ENCODE data around the gene PRKAG2.

The PRKAG2 gene

GRCh38 chr7:151570366-151570915 lies 306.5 kb downstream of the PRKAG2 start:
- in situ Hi-C loops (cut with MboI; ENCODE audit: low sequenced_read_pairs), result no loop called here

- in situ Hi-C loops (cut with MboI; ENCODE audit: low sequenced_read_pairs), result no loop called here
Measured at GRCh38 chr7:151568956-151569940, 307.7 kb downstream of the PRKAG2 start.

DNA sequence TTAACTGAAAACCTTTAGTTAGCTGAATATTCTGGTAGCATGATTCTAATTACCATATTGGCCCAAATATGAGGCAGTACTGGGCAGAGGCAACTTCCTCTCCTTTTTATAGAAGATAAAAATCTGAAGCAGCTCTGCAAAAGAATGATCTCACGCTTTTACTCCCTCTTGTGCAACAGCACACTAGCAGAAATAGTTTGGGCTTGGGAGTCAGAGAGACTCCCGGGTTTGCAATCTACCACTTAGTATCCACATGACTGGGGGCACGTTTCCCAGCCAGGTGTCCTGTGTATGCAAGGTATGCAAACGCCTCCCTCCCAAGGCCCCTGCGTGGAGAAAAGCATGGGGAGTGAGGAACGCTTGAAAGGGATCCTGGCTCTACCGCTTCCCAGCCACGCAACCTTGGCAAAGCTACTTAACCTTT lies 310.0 kb downstream of the PRKAG2 start:
- in situ Hi-C loops (cut with MboI; ENCODE audit: low sequenced_read_pairs), result no loop called here

- in situ Hi-C loops (cut with MboI; ENCODE audit: low sequenced_read_pairs), result no loop called here
Measured at GRCh38 chr7:151565541-151565940, 311.4 kb downstream of the PRKAG2 start.

- in situ Hi-C loops (cut with MboI; ENCODE audit: low sequenced_read_pairs), result no loop called here
Measured at GRCh38 chr7:151560243-151560642, 316.7 kb downstream of the PRKAG2 start.

GRCh38 chr7:151559557-151560183 lies 317.2 kb downstream of the PRKAG2 start:
- in situ Hi-C loops (cut with MboI; ENCODE audit: low sequenced_read_pairs), result no loop called here

DNA sequence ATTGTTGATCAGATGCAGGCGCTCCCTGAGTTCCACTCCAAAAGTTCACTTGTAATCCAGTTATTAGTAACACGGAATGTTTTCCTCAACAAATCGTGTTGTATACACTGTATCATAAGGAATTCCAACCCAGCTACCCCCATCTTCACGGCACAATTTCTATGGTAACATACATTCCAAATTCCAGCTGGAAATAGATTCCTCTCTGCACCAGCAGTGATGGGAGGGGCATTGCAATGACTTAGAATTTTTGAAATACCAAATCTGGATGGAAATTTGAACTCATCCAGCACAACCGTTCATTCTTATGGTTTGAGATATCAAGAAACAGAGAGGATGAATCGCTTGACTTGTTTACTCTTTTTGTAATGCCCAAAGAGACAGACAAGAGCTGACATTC lies 318.3 kb downstream of the PRKAG2 start:
- in situ Hi-C loops (cut with MboI; ENCODE audit: low sequenced_read_pairs), result no loop called here

GRCh38 chr7:151556592-151556991 lies 320.3 kb downstream of the PRKAG2 start:
- in situ Hi-C loops (cut with MboI; ENCODE audit: low sequenced_read_pairs), result no loop called here

- in situ Hi-C loops (cut with MboI; ENCODE audit: low sequenced_read_pairs), result no loop called here
Measured at GRCh38 chr7:151553356-151553755, 323.6 kb downstream of the PRKAG2 start.

GRCh38 chr7:151552352-151553028 lies 324.4 kb downstream of the PRKAG2 start:
- in situ Hi-C loops (cut with MboI; ENCODE audit: low sequenced_read_pairs), result no loop called here

DNA sequence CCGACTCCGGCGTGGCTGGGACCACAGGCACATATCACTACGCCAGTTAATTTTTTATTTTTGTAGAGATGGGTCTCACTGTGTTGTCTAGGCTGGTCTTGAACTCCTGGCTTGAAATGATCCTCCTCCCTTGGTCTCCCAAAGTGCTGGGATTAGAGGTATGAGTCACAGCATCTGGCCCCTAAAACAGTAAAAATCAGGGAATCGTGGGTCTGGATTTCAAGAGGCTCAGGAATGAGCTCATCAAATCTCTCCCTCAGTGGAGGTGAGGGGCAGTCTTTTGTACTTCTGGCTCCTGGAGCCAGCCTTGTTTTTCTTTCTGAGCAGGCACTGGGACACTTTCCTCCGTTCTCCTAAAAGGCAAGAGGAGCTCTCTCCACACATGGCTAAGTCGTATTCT lies 325.1 kb downstream of the PRKAG2 start:
- in situ Hi-C loops (cut with MboI; ENCODE audit: low sequenced_read_pairs), result no loop called here

GRCh38 chr7:151550656-151551286 lies 326.1 kb downstream of the PRKAG2 start:
- in situ Hi-C loops (cut with MboI; ENCODE audit: low sequenced_read_pairs), result no loop called here

GRCh38 chr7:151549644-151550043 lies 327.3 kb downstream of the PRKAG2 start:
- in situ Hi-C loops (cut with MboI; ENCODE audit: low sequenced_read_pairs), result no loop called here

DNA sequence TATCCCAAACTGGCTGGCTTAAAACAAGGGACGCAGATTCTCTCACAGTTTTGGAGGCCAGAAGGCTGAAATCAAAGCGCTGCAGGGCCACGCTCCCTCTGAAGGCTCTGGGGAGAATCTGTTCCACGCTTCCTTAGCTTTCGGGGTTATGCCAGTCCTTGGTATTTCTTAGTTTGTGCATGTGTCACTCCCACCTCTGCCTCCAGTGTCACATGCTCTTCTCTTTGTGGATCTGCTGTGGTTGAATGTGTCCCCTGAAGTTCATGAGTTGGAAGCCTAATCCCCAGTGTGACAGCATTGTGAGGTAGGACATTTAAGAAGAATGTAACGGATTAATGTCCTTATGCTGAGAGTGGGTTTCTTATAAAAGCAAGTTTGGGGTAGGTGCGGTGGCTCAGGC lies 327.8 kb downstream of the PRKAG2 start:
- in situ Hi-C loops (cut with MboI; ENCODE audit: low sequenced_read_pairs), result no loop called here

DNA sequence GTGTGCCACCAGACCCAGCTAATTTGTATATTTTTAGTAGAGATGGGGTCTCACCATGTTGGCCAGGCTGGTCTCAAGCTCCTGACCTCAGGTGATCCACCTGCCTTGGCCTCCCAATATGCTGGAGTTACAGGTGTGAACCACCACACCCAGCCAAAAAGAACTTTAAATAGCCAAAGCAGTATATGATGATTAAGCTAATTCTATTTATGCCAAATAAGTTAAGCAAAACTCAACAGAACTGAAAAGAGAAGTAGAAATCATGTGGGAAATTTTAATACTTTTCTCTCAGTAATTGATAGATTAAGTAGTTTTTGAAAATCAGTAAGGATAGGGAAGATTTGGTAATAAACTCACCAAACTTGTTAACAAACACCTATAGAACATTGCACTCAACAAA lies 332.7 kb downstream of the PRKAG2 start:
- in situ Hi-C loops (cut with MboI; ENCODE audit: low sequenced_read_pairs), result no loop called here

DNA sequence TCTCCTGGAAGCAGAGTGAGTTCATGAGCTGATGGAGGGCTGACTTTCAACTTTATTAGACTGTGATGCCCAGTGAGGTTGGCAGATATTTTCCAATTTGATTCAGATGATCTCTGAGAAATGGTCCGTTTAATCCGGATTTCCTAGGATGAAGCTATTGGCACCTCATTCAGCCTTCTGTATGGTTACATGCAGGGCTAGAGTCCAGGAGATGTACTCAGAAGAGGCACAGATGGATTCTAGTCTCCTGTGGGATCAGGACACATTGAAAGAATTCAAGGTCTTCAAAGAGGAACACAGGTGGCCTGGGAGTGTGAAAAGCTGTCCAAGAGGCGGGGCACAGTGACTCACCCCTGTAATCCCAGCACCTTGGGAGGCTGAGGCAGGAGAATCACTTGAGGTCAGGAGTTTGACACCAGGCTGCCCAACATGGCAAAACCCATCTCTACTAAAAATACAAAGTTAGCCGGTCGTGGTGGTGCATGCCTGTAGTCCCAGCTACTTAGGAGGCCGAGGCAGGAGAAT lies 334.2 kb downstream of the PRKAG2 start:
- in situ Hi-C loops (cut with MboI; ENCODE audit: low sequenced_read_pairs), result no loop called here

DNA sequence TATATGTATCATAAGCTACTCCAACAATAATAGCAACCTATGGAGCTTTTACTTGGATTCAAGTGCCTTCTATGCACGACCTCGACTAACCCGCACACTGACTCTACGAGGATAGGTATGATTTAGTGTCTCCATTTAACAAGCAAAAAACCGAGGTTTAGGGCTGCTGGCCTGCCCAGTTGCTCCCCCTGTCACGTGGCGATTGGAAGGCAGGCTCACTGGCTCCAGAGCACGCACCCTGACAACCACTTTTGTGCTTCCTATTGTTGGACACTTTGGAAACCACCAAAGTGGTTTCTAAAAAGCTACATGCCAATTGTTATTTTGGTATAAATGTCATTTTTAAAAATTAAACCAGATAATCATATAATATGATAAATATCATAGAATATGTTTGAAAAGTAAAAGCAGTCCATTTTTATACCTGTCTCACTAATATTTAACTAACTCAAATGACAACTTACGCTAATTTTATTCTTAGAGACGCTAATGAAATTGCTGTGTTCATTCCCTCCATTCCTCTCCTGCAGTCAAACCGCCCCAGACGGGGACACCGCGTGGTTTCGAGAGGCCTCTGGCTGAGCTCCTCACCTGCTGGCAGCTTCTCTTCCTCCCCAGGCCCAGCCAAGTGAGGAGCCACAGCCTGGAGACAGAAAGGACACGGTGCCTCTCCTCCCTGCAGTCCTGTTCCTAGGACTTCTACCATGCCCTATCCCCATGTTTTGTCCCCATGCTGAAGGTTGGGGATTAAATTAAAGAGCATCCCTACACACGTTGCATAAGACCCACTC lies 335.0 kb downstream of the PRKAG2 start:
- in situ Hi-C loops (cut with MboI; ENCODE audit: low sequenced_read_pairs), result no loop called here

GRCh38 chr7:151540146-151540545 lies 336.8 kb downstream of the PRKAG2 start:
- in situ Hi-C loops (cut with MboI; ENCODE audit: low sequenced_read_pairs), result no loop called here

- in situ Hi-C loops (cut with MboI; ENCODE audit: low sequenced_read_pairs), result no loop called here
Measured at GRCh38 chr7:151539088-151539671, 337.7 kb downstream of the PRKAG2 start.

Data from HL-60/S4 treated with phorbol 12-myristate 13-acetate at 8.2 ng/mL for 4 days and 3 days (cell line).